GM20431 (cell line): ENCODE data around the gene CDC42BPG.

Experiments used
- in situ Hi-C: fragments of 300-500 bp; cut with MseI, MboI; formaldehyde crosslinking; loops from one replicate; pipeline ENCODE4 v1.15.0; 2020; ENCODE audit warnings: low sequenced_read_pairs; ENCODE audit not compliant: unreplicated experiment

The CDC42BPG gene

GRCh38 chr11:64793271-64794160 is 50.9 kb downstream of the CDC42BPG start:
- in situ Hi-C loops, result no loop called here

GRCh38 chr11:64792482-64792881 is 52.0 kb downstream of the CDC42BPG start:
- in situ Hi-C loops, result no loop called here

GRCh38 chr11:64791781-64792291 is 52.6 kb downstream of the CDC42BPG start:
- in situ Hi-C loops, result no loop called here

GRCh38 chr11:64790205-64791095 is 54.0 kb downstream of the CDC42BPG start:
- in situ Hi-C loops, result no loop called here

GRCh38 chr11:64789331-64790204 is 54.9 kb downstream of the CDC42BPG start:
- in situ Hi-C loops, result no loop called here

- in situ Hi-C loops, result no loop called here
These were observed 55.9 kb downstream of the CDC42BPG start for GRCh38 chr11:64788321-64789215.

GRCh38 chr11:64787526-64788320 is 56.7 kb downstream of the CDC42BPG start:
- in situ Hi-C loops, result no loop called here

GRCh38 chr11:64786308-64786707 is 58.1 kb downstream of the CDC42BPG start:
- in situ Hi-C loops, result no loop called here

- in situ Hi-C loops, result no loop called here
These were observed 59.5 kb downstream of the CDC42BPG start for GRCh38 chr11:64784813-64785581.

- in situ Hi-C loops, result no loop called here
These were observed 65.8 kb downstream of the CDC42BPG start, which contains the start of gene SF1 for GRCh38 chr11:64778473-64779298. Gene SF1 (minus strand): TSS chr11:64778542. CDS start chr11:64778392, 150 bp downstream.

GRCh38 chr11:64778223-64778472 is 66.3 kb downstream of the CDC42BPG start:
- in situ Hi-C loops, result no loop called here

- in situ Hi-C loops, result no loop called here
These were observed 66.8 kb downstream of the CDC42BPG start for GRCh38 chr11:64777449-64778222.

GRCh38 chr11:64776875-64777274 is 67.6 kb downstream of the CDC42BPG start:
- in situ Hi-C loops, result no loop called here

GRCh38 chr11:64776425-64776824 is 68.0 kb downstream of the CDC42BPG start:
- in situ Hi-C loops, result no loop called here

GRCh38 chr11:64774144-64774543 is 70.3 kb downstream of the CDC42BPG start:
- in situ Hi-C loops, result no loop called here
